ENCODE data around the gene ZNF407.
A peak's percentile ranks its signal among the peaks of the same experiment; 100 is the strongest.

The ZNF407 gene

DNA sequence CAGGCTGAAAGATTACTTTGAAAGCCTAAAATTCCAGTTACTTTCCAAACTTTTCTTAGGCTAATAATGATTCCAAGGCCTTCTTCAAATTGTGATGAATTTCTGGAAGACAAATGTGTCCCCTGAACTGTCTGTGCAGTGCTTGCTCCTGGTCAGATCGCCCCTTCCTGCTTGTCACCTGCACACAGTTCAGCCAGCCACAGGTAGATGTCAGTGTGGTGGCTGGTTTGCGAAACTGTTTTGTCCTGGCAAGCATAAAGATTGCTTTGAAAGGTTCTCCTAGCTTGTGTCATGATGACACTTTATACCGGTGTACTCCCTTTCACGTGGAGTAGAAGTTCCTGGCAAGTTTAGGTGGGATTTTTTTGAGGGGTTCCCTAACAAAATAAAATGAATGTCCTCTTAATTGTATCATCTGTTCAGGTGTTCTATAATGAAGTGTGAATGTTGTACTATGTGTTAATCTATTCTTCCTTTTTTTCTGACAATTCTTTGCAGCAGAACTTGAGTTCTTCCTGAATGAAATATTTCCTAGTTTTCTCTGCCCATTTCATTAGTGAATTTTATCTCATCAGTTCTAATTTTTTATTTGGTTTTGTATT lies 298.8 kb downstream of the ZNF407 start:
- DNase-seq, result peak; percentile 68

DNA sequence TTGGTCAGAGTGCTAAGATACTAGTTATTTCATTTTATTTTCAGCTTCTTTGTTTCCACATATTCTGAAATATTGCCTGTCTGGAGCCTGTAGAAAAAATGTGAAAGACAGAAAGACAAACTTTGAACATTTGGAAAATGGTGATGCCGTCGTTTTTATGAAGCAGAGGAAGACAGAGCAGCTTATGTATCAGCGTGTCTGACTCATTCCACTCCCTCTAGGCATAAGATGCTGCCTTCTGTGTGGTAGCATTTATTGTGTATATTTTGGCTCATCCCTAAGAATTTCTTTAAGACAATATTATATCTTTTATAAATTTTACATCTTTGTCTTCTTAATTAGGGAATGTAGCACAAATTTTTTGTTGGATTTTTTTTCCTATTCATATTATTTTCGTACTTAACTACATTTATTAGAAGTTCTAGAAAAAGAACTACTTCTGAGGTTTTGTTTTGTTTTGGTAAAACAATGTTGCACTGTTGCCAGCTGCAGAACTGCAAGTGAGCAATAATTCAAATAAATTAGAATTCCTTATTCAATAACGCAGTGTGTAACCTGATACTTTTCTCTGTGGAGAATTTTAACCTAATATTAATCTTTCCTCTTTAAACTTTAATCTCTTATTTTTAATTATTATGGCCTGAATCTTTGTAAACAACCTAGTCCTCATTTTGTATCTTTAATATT lies 300.4 kb downstream of the ZNF407 start:
- no peak for DNase-seq

DNA sequence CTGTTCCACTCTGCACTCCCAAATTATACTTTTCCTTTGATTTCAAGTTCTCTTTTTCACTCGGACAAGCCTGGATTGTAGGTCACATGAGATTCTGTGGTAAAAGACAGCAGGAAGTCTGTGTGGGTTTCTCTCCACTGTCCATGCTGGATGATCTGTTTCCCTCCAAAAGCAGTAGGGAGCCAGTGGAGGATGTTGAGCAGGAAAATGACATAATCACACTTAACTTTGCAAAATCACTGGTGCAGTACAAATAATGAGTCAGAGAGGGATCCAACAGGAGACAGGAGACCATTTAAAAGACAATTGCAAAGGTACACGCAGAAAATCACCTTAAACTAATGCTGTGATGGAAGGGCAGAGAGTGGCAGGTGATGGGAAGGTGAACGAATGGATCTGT lies 301.3 kb downstream of the ZNF407 start:
- DNase-seq, result no peak

DNA sequence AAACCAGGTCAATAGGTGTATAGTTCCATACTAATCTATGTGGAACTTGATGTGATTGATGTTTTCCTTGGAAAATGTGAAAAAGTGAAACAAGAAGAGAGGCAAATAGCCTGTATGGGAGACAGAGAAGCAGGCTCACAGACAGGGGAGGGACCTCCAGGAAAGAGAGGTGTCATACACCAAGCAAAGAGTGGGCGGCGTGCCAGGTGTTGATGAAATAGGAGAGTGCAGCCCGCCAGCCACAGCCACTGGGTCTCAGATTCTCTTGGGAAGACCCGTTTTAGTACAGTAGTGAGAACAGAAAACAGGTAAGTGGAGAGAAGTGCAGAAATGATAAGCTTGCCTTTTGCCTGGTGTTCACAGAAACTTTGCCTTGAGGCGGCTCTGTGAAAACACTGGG lies 301.9 kb downstream of the ZNF407 start:
- no peak for DNase-seq

DNA sequence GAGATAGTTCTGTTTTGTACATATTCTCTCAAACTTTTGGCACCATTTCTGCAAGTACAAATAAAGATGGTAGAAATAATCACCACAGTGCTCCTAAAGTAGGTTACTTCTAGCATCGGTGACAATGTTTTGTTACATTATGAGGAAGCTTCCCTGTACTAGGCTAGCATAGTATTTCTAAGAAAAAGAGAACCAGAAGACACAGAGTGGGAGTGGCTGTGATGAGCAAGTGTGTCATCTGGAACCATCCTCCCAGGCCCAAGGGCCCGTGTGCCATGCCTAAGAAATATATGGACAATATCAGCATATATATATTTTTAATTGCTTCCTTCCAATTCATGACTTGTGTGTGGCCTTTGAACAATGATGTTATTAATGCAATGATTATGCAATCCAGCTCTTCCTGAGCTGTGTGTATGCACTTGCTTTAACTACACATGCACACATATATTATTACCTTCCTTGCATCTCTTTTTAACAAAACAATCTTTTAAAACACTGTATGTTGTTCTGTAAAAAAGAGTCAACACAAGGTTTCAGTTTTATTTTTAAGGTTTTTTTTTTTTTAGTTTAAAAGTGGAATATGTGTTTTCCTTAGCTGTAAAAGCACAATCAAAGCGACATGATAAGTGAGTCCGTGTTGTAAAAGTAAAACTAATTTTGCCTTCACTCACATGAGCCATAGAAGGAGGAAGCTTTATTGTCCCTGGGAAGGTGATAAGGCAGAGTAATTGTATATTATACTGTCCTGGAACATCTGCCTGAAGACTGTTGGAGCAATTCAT lies 303.9 kb downstream of the ZNF407 start:
- DNase-seq, result no peak

DNA sequence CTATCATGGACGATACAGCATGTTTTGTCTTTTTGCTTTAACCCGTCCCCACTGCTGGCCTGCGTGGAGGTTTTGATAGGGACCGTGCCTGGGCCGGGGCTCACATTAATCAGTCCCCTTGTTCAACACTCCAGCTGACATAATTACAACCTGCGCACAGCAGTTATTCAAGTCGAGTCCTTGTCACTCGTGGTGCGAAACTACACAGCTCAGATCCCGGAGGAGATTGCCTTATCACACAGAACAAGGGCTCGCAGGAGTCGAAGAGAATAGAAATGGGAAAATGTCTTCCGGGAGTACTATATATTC lies 304.4 kb downstream of the ZNF407 start:
- peak; percentile 71 for DNase-seq

DNA sequence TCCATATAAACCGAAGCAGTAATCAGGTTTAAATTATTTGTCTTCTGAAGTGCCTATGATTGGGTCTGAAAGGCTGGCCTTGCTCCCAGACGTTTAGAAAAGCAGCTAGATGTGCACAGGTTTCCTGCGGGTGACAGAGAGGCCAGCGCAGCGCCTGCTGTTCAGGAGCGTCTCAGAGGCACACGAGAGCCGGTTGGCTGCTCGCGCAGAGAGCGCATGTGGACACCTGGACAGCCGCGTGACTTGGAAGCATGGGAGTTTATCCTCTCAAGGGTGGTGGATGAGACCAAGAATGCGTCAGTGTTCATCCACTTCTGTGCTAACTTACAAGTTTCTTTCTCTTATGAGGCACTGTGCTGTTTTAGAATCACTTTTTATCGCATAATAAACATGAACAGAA lies 307.6 kb downstream of the ZNF407 start:
- DNase-seq, result no peak

DNA sequence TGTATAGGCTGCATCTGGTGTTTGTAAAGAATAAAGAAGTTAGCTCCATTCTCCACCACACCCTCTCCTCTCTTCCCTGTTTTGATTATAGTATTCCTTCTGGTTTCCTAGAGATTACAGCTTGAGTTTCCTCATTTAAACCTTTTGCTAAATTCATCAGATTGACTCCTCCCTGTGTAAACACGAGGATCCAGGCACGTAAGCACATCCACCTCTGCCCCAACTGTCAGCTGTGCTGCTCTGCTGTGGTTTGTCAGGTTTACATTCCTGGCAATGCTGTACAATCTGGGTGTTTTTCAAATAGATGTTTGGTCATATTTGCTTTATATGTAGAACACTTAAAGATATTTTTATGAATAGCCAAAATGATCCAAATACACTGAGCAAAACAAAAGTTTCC lies 308.5 kb downstream of the ZNF407 start:
- DNase-seq, result no peak

DNA sequence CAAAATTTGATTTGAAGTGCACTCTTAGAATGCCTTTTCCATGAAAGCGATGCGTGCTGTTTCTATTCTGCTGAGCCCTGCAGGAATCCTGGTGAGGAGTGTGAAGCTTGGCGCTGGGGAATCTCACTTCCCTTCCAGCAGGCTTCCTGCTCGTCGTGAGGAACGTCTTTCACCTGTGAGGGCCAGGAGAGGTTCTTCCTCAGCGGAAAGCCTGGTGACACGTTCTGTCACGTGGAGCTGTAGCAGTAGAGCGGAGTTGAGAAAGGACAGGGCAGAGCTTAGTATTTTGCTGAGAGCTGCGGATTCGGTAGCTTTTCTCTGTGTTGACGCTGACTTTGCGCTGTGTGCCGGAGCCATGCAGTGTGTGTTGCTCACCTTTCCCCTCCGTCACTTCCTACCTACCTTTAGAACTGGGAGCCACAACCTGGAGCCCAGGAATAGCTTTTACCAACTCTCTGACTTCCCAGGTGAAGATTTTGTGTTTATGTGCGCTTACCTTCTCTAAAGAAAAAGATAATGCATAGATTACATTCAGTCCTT lies 316.5 kb downstream of the ZNF407 start:
- DNase-seq, result no peak

DNA sequence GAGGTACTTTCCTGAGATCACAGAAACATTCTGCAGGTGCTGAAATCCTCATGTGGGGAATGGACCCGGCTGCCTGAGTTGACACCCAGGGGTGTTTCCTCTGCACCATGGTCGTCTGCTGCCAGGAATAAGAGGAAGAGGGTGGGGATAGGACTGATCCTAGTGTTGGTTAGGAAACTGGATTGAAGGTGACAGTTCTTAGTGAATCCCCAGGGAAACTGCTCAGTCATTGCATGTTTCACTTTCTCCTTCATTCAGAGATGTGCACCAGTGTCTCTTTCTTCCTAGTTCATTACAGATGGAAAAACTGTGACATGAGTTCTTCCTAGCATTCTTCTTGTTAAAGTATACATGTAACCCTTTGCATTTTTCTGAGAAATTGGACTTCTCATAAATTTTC lies 317.0 kb downstream of the ZNF407 start:
- no peak for DNase-seq

DNA sequence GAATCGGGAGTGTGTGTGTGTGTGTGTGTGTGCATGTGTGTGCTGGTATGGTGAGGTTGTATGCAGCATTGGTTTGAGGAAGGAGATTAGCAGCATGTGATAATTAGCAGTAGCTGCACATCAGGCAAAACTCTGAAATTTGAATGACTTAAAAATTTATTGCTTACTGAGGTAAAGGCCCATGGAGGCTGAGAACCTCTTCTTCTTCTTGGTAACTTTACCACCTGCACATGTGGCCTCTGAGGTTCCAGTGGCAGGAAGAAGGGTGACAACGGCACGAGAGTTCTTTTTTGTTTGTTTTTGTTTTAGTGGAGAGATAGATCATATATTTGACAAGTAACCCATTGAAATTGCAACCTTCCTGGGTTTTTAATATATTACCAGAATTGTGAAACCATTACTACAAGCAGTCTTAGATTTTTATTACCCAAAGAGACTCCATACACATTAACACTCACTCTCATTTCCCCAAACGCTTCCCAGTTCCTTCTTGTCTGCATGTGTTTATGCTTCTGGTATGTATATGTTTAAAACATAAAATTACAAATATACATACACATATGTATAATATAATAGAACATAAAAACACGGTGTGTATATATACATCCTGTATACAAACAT lies 319.2 kb downstream of the ZNF407 start:
- DNase-seq, result no peak

DNA sequence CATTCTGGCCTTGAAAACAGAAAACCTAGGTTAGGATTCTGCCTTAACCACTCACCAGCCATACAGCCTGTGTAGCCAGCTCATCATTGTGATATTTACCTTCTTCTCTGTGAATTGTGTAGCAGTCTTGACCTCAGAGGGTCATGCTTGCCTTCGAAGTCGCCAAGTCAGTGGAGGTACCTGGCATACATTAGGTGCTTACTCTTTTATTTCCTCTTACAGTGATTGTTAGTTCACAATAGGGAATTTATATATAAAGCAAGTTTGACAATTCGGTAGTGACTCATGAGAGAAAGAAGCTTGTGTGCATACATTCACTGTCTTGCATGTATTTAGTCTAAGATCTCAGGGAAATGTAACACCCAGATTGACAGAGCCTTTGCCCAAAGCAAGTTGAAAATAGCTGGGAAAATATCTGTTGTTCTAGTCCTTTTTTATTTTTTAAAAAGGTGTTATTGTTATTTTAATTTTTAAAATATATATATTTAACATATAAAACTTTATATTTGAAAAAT lies 320.7 kb downstream of the ZNF407 start:
- no peak for DNase-seq

DNA sequence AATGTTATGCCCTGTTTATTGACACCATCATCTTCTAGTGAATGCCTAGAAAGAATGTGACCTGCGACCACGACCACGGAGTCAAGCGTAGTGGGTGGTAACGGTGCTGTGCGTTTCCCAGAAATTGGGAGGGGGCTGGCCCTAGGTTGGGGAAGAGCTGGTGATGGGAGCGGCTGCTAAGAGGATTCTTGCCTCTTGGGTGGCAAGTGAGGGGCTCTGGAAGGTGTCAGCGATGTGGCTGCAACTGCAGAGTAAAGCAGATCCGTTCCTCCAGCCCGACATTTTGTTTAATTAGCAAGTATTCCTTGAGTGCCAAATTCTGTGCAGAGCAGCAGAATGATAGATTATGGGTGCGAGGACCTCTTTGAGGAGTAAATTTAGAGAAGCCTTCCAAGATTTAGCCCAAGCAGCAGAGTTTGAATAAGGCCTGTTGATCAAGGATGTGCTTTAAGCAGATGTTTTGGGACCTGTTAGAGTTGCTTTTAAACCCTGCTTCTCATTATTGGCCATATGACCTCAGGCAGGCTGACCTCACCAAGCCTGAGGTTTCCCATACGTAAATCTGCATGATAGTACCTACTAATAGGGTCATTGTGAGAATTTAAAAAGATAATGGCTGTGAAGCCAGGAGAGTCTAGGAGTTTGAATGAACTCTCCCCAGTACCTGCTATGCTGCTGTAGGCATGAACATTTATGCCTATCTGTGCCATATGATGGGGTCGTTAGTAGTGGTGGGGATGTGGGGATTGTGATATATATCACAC lies 323.6 kb downstream of the ZNF407 start:
- DNase-seq, result no peak

DNA sequence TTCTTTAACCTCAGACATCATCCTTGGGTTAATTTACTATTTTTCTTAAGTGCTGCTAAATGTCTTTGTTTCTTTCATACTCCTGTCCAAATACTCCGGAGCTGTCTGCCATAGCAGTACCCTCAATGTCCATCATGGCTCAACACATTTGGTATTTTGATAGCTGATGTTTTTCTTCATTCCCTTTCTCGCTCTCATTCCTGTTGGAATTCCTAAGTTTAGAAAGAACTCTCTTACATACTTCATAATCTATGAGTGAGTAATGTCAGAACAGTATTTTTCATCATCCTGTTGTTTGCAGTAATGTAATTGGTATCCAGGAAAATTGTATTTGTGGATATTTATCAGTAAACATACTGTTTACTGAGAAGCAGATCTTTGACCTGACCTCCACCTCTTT lies 328.4 kb downstream of the ZNF407 start:
- DNase-seq, result no peak

DNA sequence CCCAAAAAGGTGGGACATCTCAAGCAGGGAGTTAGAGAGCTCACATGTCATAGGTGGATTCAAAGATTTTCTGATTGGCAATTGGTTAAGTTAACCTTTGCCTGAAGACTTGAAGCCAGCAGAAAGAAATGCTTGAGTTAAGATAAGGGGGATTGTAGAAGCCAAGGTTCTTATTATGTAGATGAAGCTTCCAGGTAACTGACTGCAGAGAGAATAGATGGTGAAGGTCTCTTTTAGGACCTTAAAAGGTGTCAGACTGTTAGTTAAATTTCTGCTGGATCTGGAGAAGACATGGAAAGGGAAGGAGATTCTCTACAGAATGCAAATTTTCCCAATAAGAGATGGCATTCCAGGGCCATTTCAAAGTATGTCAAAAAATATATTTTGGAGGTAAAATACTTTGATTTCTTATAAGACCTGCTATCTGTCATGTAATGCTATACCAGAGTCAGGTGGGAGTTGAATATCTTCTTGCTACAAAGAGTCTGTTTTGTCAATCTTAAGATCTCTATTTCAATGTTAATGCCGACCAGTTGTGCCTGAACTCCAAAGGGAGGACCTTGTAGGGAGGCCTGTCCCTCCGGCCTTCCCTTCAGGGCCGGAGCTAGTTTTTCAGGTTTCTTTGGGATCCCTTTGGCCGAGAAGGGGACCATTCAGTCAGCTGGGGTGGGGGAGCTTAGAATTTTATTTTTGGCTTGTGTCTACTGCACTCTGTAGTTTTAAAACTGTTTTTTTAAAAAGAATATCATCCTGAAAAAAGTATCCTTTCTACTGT lies 330.7 kb downstream of the ZNF407 start:
- no peak for DNase-seq

DNA sequence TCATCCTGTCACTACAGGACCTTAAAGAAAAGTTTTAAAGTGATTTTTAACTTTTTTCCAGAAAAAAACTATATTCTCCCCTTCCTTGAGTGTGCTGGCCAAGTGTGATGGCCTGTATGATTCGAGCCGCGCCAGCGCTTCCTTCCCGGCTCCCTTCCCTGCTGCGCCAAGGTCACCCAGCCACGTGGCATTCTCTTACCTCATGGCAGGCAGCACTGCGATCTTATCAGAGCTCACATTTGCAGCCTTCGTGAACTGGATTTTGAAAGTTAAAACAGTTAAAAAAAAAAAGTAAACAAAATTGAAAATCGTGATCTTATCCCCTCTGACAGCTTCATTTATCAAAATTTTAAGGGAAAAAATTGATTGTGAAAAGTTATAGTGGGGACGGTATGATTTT lies 331.4 kb downstream of the ZNF407 start:
- no peak for DNase-seq

DNA sequence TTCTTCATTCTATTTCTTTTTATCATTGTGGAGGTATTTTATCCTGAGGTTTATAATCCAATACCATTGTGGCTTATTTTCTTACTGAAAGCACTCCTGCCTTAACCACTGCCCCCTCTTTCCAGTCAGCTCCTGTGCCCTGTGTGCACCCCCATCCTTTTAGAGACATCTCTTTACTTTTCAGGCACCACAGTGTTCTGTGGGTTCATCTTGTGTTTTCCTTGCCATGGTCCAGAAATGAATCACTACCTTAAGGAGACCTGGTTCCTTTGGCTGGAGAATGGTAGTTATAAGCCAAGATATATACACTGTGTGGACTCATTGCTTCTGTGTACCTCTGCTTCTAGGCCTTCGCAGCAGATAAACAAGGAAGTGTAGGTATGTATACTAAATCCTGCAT lies 332.9 kb downstream of the ZNF407 start:
- no peak for DNase-seq

DNA sequence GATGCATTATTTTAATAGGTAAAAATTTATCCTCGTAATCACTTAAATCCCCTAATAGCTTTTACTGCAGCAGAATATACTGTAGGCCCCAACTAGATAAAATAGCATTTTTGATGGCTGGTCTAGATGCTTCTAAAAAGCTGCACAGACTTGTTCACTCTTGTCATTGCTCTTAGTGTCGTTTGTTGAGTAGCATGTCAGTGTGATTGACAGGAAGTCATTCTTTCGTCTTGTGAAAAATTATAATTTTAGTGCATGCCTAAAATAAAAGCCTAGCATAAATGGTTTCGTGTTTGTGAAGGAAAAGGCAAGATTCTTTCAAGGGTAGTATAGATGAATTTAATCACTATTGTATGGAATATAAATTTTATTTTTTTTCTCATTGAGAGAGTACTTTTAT lies 336.3 kb downstream of the ZNF407 start:
- DNase-seq, result no peak

DNA sequence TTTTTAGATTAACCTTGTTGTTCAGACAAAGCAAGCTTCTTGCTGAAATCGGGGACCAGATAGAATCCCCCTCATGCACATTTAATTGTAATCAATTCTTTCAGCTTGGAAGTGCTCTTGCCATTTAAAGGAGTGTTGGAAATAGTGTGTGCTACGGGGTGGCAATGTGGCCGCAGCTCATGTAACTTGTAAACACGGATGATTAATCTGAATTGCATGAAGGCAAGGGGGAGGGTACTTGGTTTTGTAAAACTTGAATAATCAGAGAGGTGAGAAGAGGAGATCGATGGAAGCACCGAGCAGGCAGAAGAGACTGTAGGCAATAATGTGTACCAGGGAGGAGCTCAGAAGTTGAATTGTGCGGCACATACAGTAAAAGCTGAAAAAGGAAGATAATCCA lies 337.8 kb downstream of the ZNF407 start:
- DNase-seq, result no peak

DNA sequence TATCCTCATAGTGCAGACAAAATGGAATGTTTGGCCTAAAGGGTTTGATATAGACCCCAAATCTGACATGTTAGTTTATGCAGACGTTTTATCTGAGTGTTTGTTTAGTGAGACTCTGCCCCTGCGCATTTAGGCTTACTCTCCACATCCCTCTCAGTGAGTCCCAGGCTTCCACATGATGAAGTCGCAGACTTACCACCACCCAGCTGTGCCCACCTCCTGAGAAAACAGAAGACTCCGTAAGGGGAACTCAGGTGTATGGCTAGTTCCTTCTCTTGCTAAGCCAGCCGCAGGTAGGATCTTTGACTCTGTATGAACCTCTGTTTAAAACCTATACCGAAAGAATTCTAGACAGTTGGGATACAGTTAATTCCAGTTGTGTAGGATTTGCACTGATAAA lies 338.7 kb downstream of the ZNF407 start:
- DNase-seq, result no peak

DNA sequence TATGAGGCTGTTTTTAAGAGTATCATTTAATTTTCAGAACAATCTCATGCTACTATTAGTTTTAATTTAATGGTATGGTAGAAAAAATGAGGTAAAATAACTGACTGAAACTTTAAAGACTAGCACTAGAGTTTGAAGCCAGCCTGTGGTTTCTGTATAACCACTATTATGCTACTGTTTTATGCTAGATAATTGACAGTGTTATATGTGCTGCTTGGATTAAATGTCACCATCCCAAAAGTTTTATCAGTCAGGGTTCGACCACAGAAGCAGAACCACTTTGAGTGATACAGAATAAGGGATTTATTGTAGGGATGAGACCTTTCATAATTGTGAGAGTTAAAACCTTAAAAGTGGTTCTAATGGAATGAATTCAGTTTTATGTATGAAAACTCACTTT lies 339.6 kb downstream of the ZNF407 start:
- no peak for DNase-seq

DNA sequence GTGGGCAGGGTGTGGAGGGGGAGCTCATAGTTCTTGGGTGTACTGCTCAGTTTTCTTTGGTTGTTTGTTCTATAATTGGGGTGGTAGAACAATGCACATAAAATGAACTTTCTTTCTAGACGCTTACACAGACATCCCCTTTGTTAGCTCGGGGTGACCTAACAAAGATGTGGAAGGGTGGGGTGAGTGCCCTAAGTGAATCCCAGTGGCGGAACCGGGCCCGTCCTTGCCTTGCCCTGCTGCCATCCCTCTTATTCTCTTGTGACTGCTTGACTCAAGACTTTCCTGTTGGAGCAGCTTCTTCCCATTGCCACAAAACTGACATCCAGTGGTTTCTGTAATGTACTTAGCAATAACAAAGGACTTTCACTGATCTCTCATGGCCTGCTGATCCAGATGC lies 343.2 kb downstream of the ZNF407 start:
- no peak for DNase-seq

Data from NCI-H1417 treated with DMSO at 0.1 percent for 48 hours (cell line).